Measurements from ENCODE around the gene SLFN11.
"Not testable (repeated sequence)": the region's sequence is repeated elsewhere in the genome, so short reads cannot be mapped to it uniquely, and the experiment has no call there.

The SLFN11 gene

DNA sequence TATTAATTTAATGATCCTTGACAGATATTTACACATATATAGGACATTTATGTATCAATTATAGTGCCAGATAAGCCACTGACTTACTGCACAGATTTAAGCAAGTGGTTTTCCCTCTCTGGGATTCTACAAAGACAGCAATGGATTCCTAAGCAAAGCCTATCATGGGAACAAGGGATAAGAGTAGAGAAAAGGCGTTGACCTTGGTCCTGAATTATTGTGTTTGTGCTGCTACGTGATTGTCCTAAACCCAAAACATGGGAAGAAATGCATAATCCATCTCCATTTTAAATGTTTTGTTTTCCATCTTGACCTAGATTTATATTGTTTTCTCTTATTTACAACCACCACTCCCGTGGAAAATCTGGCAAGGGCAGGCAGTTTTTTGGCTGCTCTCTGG, 14.0 kb downstream of the SLFN11 start:
- no peak for DNase-seq

DNA sequence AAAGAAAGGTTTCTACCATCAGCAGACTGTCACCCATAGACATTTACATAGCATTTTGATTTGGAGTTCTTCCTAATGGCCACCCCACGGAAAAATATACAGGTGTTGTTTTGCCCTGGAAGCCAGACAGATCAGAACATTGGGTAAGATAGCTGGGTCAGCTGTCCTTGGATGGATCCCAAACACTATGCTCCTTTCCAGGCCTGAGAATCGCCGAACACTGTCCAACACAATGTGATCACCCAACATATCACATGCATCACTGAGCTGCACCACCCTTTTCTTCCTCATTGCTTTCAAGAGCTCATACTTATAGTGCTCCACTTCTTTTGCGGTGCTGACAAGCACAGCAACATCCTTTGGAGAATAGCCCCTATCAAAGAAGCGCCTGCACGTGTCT, 21.1 kb downstream of the SLFN11 start:
- no peak for DNase-seq

DNA sequence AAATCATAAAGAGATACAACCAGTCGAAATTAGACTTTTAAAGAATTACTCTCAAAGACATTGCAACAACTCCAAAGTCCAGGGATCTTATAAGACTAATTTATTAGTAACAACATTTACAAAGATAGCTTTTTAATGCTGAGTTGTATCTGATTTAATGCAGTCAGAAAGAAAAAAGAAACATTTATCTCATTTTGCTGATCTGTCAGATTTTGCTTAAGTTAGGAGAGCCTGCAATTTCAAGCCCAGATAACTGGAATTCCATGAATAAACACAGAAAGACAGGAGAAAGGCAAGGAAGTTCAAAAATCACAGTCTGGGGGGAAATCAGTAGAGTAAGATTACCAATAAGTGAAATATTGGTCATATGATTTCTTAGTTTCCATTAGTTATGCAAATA, 22.9 kb downstream of the SLFN11 start:
- no peak for DNase-seq

DNA sequence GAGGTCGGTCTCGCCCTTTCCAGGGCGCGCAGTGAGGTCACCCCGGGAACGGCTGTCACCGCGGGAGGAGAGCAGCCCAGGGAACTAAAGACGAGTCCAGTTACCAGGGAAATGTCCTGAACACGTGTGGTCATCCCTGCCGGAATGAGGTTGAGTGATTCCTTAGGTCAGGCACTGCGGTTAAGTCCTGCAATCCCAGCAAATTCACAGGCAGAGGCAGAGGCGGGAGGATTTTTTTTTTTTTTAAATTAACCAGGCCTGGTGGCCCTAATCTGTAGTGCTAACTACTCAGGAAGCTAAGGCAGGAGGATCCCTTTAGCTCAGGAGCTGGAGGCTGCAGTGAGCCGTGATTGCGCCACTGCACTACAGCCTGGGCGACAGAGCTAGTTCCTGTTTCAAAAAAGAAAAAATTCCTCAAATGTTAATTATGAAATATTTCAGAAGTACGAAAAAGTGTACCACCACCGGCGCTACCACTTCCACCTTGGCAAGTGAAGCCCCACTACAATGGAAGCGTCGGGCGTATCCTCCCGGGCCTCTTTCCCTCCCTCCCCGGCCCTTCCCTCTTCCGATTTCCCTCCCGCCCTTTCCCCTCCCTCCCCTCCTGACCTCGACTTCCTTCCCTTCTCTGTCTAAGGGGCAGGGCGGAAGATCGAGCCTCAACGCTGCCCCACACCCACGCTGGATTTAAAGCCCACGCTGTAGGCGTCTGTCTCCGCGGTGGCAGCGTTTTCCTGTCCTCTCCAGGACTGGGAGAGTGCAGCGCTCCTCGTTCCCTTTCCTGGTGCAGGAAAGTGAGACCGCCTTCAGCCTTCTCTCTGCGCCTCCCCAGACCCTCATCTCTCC, 27.3 kb downstream of the SLFN11 start:
- peak in 8 of 14 donors; percentile 7 to 54 (median 27) for DNase-seq

DNA sequence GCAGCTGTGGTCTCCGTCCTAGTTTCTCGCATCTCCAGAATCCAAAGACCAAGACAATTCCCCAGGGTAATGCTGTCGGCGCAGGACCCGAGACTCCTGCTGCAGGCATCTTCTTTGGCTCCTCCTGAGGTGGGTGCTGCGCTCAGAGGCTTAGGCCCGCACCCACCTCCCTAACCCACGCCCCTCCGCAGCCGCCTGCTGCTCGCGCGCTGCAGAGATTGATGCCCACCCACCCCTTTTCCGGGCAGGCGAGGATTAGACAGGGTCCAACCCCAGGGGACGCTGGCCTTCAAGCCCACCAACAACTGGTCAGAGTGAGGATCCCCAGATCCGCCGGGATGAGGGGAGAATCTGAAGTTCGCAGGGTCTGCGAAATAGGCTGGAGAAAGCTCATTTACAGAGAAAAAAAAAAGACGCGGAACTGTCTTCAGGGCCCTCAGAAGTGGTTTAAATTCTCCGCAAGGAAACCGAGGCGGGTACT, 27.9 kb downstream of the SLFN11 start:
- DNase-seq, result no peak

DNA sequence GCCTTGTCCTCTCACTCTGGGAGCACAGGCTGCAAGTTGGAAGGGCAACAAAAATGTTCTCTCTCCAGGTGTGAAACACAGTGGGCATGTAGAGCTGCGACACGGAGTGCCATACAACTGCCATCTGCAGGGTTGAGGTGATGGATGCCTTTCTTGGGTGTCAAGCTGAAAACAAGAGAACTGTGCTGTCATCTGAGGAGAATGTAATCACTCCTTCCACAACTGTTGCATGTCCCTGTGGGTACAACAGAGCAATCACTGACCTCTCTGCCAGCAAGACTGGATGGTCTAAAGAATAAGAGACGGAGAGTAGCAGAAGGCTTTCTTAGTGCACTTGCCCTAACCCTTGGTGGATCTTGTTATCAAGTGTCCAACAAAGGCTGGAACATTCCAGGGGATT, 29.2 kb downstream of the SLFN11 start:
- no peak for DNase-seq

DNA sequence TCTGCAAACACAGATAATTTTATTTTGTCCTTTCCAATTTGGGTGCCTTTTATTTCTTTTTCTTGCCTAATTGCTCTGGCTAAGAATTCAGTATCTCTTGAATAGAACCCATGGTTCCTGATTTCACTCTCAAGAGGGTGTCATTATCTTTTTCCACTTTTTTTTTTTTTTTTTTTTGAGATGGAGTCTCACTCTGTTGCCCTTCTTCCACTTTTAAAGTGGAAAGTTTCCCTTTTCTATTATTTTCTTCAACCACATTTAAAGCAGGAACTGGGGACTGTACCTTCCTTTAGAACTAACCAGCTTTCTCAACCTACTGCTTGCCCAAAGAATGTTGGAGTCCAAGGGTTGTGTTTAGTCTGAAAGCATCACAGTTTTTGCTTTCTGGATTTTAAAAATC, 31.1 kb downstream of the SLFN11 start:
- DNase-seq, result no peak

DNA sequence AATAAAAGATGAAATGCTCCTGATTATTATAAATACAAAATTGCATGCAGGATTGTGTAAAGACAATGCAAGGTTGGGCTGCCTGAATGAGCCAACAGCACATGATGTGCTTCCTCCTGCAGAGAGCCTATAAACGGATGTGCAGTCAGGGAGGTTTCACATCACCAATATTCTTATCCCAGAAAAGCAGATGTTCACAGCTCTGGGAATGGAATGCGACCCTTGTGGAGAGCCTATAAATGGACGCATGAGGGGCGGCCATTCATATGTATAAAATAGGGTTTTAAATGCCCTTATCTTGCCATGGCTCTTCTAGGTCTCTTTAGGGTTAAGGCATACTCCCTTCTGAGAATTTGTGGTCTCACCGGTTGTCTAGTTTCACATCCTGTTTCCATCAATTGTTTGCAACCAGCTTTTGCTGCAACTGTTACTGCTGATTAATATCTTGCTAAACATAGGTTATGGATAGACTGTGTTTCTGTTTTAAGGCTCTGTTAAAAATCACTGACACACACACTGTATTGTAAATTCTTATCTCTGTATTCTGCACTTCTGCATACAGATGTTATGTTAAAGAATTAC, 31.9 kb downstream of the SLFN11 start:
- no peak for DNase-seq

DNA sequence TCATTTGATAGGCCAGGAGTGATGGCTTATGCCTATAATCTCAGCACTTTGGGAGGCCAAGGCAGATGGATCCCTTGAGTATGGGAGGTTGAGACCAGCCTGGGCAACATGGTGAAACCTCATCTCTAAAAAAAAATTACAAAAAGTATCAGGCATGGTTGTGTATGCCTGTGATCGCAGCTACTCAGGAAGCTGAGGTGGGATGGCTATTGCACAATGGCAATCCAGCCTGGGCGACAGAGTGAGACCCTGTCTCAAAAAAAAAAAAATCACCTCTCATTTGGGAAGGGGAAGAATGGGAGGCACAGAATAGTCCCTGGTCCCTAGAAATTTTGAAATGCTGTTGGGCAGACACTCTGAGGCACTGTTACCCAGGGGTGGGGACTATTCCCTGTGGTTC, 35.2 kb downstream of the SLFN11 start:
- no peak for DNase-seq

DNA sequence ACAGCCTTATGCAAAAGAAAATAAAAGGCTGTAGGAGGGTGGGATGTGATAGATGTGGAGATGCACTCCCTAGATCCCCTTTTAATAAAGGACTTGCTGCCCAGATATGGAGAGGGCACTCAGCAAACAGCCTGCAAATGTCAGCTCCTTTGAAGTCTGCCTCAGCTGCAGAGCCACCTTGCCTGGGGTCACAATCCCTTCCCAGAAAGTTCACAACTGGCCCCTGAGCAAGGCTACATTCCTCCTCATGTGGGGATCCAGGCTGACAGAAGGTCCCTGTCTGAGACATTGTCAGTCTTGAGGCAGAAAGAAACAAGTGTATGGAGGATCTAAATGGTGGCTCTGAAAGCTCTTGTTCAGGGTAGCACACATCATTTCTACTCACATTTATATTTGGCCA, 36.1 kb downstream of the SLFN11 start:
- DNase-seq, result no peak

DNA sequence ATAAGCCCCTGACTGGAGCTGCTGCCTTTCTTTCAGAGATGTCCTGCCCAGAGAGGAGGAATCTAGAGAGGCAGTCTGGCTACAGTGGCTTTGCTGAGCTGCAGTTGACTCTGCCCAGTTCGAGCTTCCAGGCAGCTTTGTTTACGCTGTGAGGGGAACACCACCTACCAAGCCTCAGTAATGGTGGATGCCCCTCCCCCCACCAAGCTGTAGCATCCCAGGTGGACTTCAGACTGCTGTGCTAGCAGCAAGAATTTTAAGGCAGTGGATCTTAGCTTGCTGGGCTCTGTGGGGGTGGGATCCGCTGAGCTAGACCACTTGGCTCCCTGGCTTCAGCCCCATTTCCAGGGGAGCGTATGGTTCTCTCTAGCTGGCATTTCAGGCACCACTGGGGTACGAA, 39.8 kb downstream of the SLFN11 start:
- DNase-seq, result not testable (repeated sequence)

DNA sequence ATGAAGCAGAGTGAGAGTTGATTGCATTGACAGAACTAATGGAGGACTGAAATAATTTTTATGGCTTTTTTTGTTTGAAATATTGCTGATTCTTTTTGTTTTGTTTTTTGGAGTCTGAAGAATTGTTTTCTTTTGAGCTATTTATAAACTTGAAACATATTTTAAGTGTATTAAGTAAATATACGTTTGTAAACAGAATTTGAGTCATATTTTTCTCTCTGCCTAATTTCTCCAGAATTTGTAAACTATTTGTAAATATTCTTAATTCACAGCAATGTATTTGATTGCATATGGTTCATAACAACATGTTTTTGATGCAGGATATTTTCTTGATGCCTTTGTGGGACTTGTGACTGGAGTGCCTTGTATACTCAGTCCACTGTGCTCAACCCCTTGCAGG, 50.7 kb downstream of the SLFN11 start:
- no peak for DNase-seq

DNA sequence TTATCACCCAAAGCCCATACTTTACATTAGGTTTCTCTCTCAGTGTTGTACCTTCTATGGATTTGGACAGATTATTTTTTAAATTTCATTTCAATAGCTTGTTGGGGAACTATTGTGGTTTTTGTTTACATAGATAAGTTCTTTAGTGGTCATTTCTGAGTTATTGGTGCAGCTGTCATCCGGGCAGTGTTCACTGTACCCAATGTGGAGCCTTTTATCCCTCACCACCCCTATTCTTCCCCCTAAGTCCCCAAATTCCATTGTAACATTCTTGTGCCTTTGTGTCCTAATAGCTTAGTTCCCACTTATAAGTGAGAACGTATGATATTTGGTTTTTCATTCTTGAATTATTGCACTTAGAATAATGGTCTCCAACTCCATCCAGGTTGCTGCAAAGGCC, 57.5 kb downstream of the SLFN11 start:
- DNase-seq, result no peak

DNA sequence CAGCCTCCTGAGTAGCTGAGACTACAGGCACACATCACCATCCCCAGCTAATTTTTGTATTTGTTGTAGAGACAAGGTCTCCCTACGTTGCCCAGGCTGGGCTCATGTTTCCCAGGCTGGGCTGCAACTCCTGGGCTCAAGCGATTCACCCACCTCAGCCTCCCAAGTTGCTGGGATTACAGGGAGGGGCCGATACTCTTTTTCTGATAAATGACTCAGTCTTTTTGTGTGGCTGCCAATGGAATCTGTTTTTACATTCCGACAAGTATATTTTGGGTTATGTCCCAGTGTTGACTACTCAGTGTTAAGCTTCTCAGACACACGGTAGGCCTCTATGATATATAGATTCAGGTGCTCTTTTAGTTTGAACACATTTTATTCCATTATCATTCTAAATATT, 58.1 kb downstream of the SLFN11 start:
- no peak for DNase-seq

DNA sequence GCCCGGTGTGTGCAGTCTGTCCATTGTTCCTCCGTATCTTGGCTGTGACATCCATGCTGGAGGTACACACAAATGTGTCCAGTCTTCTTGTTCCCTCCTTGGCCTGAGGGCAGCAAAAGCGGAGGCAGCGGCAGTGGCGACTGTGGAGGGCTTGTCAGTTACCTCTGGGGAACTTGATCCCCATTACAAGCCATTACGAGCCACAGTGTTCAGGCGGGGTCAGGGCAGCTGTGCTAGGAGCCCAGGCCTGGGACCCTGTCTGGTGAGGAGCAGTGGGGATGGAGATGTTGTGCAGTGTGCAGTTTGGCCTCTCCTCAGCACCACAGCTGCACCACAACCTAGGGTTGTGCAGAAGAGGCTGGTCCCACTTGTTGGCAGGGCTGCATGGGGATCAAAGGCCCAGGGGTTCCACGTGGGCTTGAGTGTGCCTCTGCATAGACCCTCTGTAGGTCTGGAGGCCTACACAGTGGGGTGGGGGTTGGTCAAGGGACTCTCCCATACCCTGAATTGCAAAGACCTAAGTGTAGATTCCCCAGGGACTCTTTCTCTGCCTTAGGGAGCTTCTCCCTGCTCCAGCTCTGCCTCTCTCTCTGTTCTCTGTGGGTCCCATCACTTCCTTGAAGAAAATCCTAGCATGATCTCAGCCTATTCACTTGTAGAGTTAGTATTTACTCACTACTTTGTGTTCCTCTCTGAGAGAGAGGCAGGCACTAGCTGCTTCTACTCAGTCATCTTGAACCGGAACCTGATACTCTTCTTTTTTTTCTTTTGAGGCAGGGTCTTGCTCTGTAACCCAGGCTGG, 58.8 kb downstream of the SLFN11 start:
- DNase-seq, result no peak

DNA sequence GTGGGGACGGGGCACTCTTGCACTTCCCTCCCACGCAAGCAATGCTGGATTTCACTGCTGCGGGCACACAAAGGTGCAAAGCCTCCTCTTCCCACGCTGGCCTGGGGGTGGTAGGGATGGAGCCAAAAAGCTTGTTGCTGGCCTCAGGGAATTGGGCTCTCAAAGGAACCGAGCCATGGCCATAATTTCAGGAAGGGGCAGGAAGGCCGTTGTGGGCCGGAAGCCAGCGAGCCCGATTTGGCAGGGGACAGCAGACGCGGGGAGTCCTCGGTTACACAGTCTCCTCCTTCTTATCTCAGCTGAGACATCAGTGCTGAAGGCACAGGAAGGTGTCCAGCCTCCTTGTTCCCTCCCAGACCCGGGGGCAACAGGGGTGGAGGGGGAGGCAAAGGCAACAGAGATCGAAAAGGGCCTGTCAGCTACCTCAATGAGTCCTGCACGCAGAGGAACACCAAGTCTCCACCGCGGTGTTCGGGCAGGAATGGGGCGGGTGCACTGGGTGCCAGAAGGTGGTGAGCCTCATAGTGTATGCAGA, 59.5 kb downstream of the SLFN11 start:
- DNase-seq, result peak in 1 of 14 donors; percentile 1

DNA sequence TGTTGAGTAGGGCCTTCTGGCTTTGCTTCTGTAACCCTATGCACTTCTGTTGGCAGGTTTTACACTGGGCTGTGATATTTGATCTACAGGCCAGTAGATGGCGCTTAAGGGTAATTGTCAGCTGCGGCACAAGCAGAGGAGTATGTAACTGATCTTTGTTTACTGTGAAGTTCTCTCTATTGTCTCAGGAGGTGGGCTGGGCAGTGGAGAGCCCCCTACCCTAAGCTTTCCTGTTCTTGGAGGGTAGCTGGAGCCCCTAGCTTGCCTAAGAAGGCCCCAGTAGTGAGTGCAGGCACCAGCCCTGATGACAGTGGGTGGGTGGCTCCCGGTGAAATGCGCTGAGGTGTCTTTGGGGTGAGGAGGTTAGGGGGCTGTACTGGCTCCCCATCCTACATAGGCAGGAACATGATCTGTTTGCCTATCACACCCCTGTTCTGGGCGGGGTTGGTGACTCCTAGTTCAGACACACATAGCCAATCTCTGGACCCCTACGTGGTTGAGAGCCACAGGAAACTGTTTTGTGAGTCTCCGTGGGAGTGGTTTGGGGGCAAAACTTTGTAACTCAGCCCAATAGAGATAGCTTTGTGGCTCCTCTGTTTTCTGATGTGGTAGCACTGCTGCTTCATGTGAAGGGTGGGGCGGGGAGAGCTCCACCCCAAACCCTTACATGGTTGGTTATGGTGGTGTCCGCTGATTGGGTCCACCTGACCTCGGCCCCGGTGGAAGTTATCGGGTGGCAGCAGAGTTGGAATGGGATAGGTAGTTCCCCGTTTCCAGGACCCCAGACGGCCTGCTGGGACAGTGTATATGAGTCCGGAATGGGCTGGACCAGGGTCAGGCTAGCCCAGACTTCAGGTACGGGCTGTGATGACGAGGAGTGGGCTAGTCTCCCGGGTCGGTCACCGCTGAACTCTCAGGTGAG, 60.4 kb downstream of the SLFN11 start:
- DNase-seq, result peak in 6 of 14 donors; percentile 2 to 23 (median 12)

DNA sequence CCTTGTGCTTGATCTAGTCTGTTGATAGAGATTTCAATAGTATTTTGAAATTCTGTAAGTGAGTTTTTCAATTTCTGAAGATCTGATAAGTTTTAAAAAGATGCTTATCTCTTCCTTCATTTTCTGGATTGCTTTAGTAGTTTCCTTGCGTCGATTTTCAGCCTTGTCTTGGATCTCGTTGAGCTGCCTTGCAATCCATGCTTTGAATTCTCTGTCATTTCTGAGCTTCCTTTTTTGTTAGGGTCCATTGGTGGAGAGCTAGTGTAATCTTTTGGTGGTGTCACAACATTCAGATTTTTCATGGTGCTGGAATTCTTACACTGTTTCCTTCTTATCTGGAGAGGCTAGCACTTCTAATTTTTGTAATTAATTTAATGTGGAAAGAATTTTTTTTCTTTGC, 61.1 kb downstream of the SLFN11 start:
- DNase-seq, result no peak

DNA sequence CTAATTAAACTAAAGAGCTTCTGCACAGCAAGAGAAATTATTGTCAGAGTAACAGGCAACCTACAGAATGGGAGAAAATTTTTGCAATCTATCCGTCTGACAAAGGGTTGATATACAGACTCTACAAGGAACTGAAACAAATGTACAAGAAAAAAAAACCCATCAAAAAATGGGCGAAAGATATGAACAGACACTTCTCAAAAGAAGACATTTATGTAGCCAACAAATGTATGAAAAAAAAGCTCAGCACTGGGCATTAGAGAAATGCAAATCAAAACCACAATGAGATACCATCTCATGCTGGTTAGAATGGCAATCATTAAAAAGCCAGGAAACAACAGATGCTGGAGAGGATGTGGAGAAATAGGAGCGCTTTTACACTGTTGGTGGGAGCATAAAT, 64.1 kb downstream of the SLFN11 start:
- DNase-seq, result not testable (repeated sequence)

All from C1 segment of cervical spinal cord (tissue), 14 donors.